PC-3 (cell line): ENCODE data around the gene TNNC2. TPM values are rescaled to one million over a fixed set of nuclear protein-coding genes. Genes with fewer than 3 reads are reported as not detected.

ENCODE experiments used
- ATAC-seq: fragments of 200-7000 bp; cut with Tn5 transposase; 2 replicates; pipeline ENCODE4 v1.9.1; 2020; ENCODE audit warnings: mild to moderate bottlenecking, moderate library complexity
- BruUV-seq: library from RNA; stranded (reverse); fragments of 400-500 nt; replicated peaks from 2 replicates; lab custom pipeline; 2021; lab: Mats Ljungman, UMichigan
- CTCF ChIA-PET: fragments of 300-600 bp; sonication (Branson Sonifier 250); formaldehyde crosslinking; loops from one replicate; lab custom pipeline; 2022; ENCODE audit warnings: antibody characterized with exemption; lab: Charles Lee
- POLR2A ChIA-PET: fragments of 300-600 bp; sonication (Branson Sonifier 250); formaldehyde crosslinking; loops from one replicate; lab custom pipeline; 2022; ENCODE audit warnings: antibody characterized with exemption; ENCODE audit not compliant: unreplicated experiment; lab: Charles Lee
- DNase-seq: peaks from one replicate; pipeline ENCODE4 v3.0.0-alpha.2; 2015
- H2AFZ ChIP-seq: fragments of 300-600 bp; sonication (generic); 2 replicates; pipeline ENCODE4 v1.6.0; 2016; ENCODE audit warnings: antibody characterized with exemption, low read length
- H3F3A ChIP-seq: fragments of 300-600 bp; sonication (generic); one replicate; pipeline ENCODE4 v1.6.0; 2017; ENCODE audit warnings: antibody characterized with exemption, low read length, control low read depth, mild to moderate bottlenecking; ENCODE audit not compliant: unreplicated experiment
- H3K27ac ChIP-seq: fragments of 300-600 bp; sonication (generic); 2 replicates; pipeline ENCODE4 v1.5.1; 2016; ENCODE audit warnings: mild to moderate bottlenecking, low read length
- H3K27me3 ChIP-seq: fragments of 300-600 bp; sonication (generic); 2 replicates; pipeline ENCODE4 v1.6.1; 2016; ENCODE audit warnings: low read length, mixed read lengths
- H3K36me3 ChIP-seq: fragments of 300-600 bp; sonication (generic); 2 replicates; pipeline ENCODE4 v1.6.1; 2016; ENCODE audit warnings: low read depth, mixed run types, low read length, mixed read lengths
- H3K4me1 ChIP-seq: fragments of 300-600 bp; sonication (generic); 2 replicates; pipeline ENCODE4 v1.5.1; 2016; ENCODE audit warnings: low read length; ENCODE audit not compliant: insufficient read depth
- H3K4me2 ChIP-seq: fragments of 300-600 bp; sonication (generic); 2 replicates; pipeline ENCODE4 v1.6.0; 2016; ENCODE audit warnings: low read length
- H3K4me3 ChIP-seq: fragments of 300-600 bp; sonication (generic); 2 replicates; pipeline ENCODE4 v1.5.1; 2016; ENCODE audit warnings: mild to moderate bottlenecking, low read length, mixed read lengths
- H3K79me2 ChIP-seq: fragments of 300-600 bp; sonication (generic); 2 replicates; pipeline ENCODE4 v1.6.1; 2017; ENCODE audit warnings: low read length, mixed read lengths
- H3K9ac ChIP-seq: fragments of 300-600 bp; sonication (generic); 2 replicates; pipeline ENCODE4 v1.6.0; 2016; ENCODE audit warnings: mild to moderate bottlenecking, low read length
- H3K9me2 ChIP-seq: fragments of 300-600 bp; sonication (generic); replicated peaks from 2 replicates; pipeline ENCODE4 v1.6.1; 2016; ENCODE audit warnings: mixed run types, low read length, mixed read lengths
- H3K9me3 ChIP-seq: fragments of 300-600 bp; sonication (generic); 2 replicates; pipeline ENCODE4 v1.6.1; 2016; ENCODE audit warnings: low read length, mixed read lengths
- H4K20me1 ChIP-seq: fragments of 300-600 bp; sonication (generic); 2 replicates; pipeline ENCODE4 v1.6.1; 2016; ENCODE audit warnings: low read length, mixed read lengths
- CTCF ChIP-seq: fragments of 300-600 bp; sonication (generic); conservative IDR thresholded peaks from 2 replicates; pipeline ENCODE4 v1.5.1; 2017; ENCODE audit warnings: antibody characterized with exemption, low read depth, mild to moderate bottlenecking, low read length
- EZH2 ChIP-seq: fragments of 300-600 bp; sonication (generic); IDR thresholded peaks from one replicate; pipeline ENCODE4 v1.6.1; 2017; ENCODE audit warnings: antibody characterized with exemption, mild to moderate bottlenecking, low read length; ENCODE audit not compliant: unreplicated experiment
- EZH2phosphoT487 ChIP-seq: fragments of 300-600 bp; sonication (generic); IDR thresholded peaks from 2 replicates; pipeline ENCODE4 v1.6.1; 2018; ENCODE audit warnings: mild to moderate bottlenecking, antibody characterized with exemption, low read length, borderline replicate concordance
- intact Hi-C: fragments of 100-400 bp; cut with micrococcal nuclease; formaldehyde crosslinking; loops from 2 replicates; pipeline ENCODE4 v1.9.0; 2023
- total RNA-seq: library from RNA; depleted of rRNA; stranded (reverse); fragments of >200 nt; gene quantifications from 2 replicates; pipeline ENCODE4 v1.2.3, GENCODE V29; 2014

TNNC2 gene
- total RNA-seq, 1 experiment from 2014 or later, result not detected

- Histone ChIP-seq H3K4me1 (peaks cover 30% of the 10 kb centered on the region), H3K79me2 (peaks cover 25% of the 10 kb centered on the region), H3K9me3 (no peaks in the 10 kb centered on the region), H3K9ac (peak overlapping the region; percentile 45), H3K27ac (no peak overlapping the region), H3K27me3 (no peaks in the 10 kb centered on the region), H3K4me2 (peak overlapping the region; percentile 88), H2AFZ (peak overlapping the region; percentile 72), H3K36me3 (0 out of 2 replicates have a peak, but pooled peaks cover 8% of the 10 kb centered on the region), H3K4me3 (peak overlapping the region; percentile 87), H3K9me2 (no peaks in the 10 kb centered on the region), H3F3A (no peaks in the 10 kb centered on the region), H4K20me1 (no peaks in the 10 kb centered on the region)
- no peak for ATAC-seq
- no peak for TF ChIP-seq EZH2phosphoT487
- DNase-seq, result no peak
- CTCF ChIA-PET, result no interaction called here
- BruUV-seq, result no TSS peak
- intact Hi-C loops, result loop anchor here (1.0 to 2.0 kb wide), 2 partner anchors 23 to 46 kb away; partner anchors contain the start of genes UBE2C and ZSWIM1
- POLR2A ChIA-PET, result interaction anchor here (0.5 kb wide), 1 partner anchor 77 kb away, joined by 4 read pairs; no protein-coding TSS in a partner anchor
Measured at GRCh38 chr20:45857882-45858216, 30.7 kb upstream of the TNNC2 start.

- Histone ChIP-seq H3K27ac (peak within 1 kb of the TSS; percentile 8; the same call in 1 of the 2 replicates), H3K4me3 (peak within 1 kb of the TSS; percentile 87), H4K20me1 (no peaks in the 10 kb centered on the region), H3K4me1 (peaks cover 30% of the 10 kb centered on the region), H3K9me3 (no peaks in the 10 kb centered on the region), H3K27me3 (no peaks in the 10 kb centered on the region), H3K79me2 (peaks cover 25% of the 10 kb centered on the region), H3K9ac (peak within 1 kb of the TSS; percentile 79), H3K4me2 (peak within 1 kb of the TSS; percentile 92), H2AFZ (peak within 1 kb of the TSS; percentile 72), H3K36me3 (0 out of 2 replicates have a peak, but pooled peaks cover 8% of the 10 kb centered on the region), H3K9me2 (no peaks in the 10 kb centered on the region), H3F3A (no peaks in the 10 kb centered on the region)
- peak; percentile 97 for ATAC-seq
- no peak for TF ChIP-seq EZH2phosphoT487
- TF ChIP-seq CTCF, result no peak
- no peak for TF ChIP-seq EZH2
- BruUV-seq, result no TSS peak
- peak; percentile 100 for DNase-seq
- ChIA-PET CTCF (interaction anchor here (0.5 kb wide), 1 partner anchor 78 kb away, joined by 13 read pairs; no protein-coding TSS in a partner anchor), POLR2A (no interaction called here)
- intact Hi-C loops, result loop anchor here (1.0 to 2.0 kb wide), 2 partner anchors 24 to 45 kb away; partner anchors contain the start of genes UBE2C and ZSWIM1
Measured at GRCh38 chr20:45857114-45857881, 30.2 kb upstream of the TNNC2 start, which contains the start of the genes ACOT8 and ZSWIM3. TSS of gene ACOT8 (minus strand) at chr20:45857392. CDS start at chr20:45857315, 77 bp downstream. TSS of gene ZSWIM3 (plus strand) at chr20:45857614. CDS start at chr20:45857826, 212 bp downstream.

- H3K9me3 ChIP-seq, result no peaks in the 10 kb centered on the region
- no peak for ATAC-seq
- H3K27me3 ChIP-seq, result no peaks in the 10 kb centered on the region
- H3K9ac ChIP-seq, result no peak overlapping the region
- DNase-seq, result no peak
- H2AFZ ChIP-seq, result no peak overlapping the region
- no peak overlapping the region for H3K27ac ChIP-seq
- no peak overlapping the region for H3K4me2 ChIP-seq
- H3K36me3 ChIP-seq, result 0 out of 2 replicates have a peak, but pooled peaks cover 8% of the 10 kb centered on the region
- ChIA-PET POLR2A (no interaction called here), CTCF (no interaction called here)
- H3F3A ChIP-seq, result no peaks in the 10 kb centered on the region
- intact Hi-C loops, result no loop called here
- H3K79me2 ChIP-seq, result peaks cover 20% of the 10 kb centered on the region
- peaks cover 17% of the 10 kb centered on the region for H3K4me1 ChIP-seq
- H3K4me3 ChIP-seq, result no peak overlapping the region
- TF ChIP-seq CTCF, result no peak
- no peak for TF ChIP-seq EZH2phosphoT487
- no peak for TF ChIP-seq EZH2
- no peaks in the 10 kb centered on the region for H3K9me2 ChIP-seq
- no peaks in the 10 kb centered on the region for H4K20me1 ChIP-seq
- BruUV-seq, result no TSS peak
Measured at GRCh38 chr20:45853484-45853883, 26.4 kb upstream of the TNNC2 start.
